Posterior vena cava (tissue), 2 donors: Measurements from ENCODE around the gene KLHL29. TPM values are rescaled to one million over a fixed set of nuclear protein-coding genes. Genes with fewer than 3 reads are reported as not detected.

Source experiments
- DNase-seq: peaks from one replicate; pipeline ENCODE4 v3.0.0-alpha.2; 2020; ENCODE audit warnings: low spot score
- intact Hi-C, 2 donors: fragments of 100-400 bp; cut with DNase I; formaldehyde crosslinking; loops; one replicate each; pipeline versions ENCODE4 v1.14.1 to v1.14.2; 2022 to 2023
- total RNA-seq, 2 donors: library from RNA; stranded (reverse); fragmentation: NEBNext Ultra II Directional; extraction: Animal tissue kit (Norgen Biotek cat#: 25700); gene quantifications; one replicate each; pipeline ENCODE4 v1.2.1, GENCODE V29; 2021
- donor health status: DM: yes; HTN: yes; CAD: no.
- donor health status: DM: yes; HTN: yes; CAD: no.

KLHL29 gene
- total RNA-seq, 2 donors from 2014 or later: 9.9 to 10.6 TPM

DNA sequence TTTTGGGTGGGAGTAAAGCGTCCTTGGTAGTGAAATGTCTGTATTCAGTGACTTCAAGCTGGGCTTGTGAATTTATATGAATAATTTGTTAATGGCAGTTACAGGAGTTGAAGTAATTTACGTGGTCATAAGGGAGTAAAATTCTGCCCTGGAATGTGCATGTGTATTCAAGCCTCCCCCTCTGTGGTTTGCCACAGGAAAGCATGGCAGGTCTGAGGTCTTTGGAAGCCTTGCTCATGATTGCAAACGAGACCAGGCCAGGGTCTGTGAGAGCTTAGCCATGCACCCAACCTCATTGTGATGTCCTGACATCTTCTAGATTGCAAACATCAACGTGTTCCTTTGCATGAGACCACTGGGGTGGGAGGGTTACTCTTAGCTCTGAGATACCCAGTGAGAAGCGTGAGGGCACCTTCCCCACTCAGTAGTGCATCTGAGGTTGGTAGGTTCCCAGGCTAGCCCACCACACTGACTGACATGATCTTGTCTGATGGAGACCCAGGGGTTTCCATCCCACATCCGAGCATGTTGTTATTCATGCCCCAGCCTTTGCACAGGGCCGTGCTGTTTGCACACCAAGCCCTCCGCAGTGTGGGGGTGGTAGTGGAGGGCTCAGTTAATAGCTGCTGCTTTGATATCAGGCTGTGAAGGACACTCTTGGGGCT, 216.5 kb downstream of the KLHL29 start:
- intact Hi-C loops: no loop called here

GRCh38 chr2:23602116-23602515, 217.1 kb downstream of the KLHL29 start:
- intact Hi-C loops: no loop called here
- DNase-seq: peak; percentile 88

More for the DNA sequence above, 216.5 kb downstream of the KLHL29 start:
- DNase-seq: peak; percentile 20

- intact Hi-C loops: no loop called here
- peak; percentile 57 for DNase-seq
Observed at GRCh38 chr2:23603156-23603555, 218.2 kb downstream of the KLHL29 start.

DNA sequence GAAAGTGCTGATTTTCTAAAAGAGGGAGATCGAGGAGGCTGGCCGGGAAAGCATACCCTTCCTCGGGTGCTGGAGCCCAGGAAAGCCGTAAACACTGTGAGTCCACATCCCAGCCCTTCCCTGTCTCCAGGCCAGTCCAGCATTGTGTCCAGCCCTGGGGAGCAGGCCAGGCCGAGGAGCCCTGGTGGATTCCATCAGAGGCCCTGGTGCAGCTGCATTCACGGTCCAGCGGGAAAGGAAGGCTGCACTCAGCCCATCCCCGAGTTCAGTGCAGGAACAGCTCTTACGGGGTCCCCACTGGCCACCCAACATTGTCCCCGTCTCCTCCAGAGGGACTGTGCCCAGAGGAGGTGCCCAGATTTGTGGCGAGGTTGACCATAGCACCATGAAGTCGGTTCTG, 218.6 kb downstream of the KLHL29 start:
- peak; percentile 77 for DNase-seq
- intact Hi-C loops: no loop called here

GRCh38 chr2:23604731-23605130, 219.8 kb downstream of the KLHL29 start:
- peak; percentile 64 for DNase-seq
- intact Hi-C loops: no loop called here

GRCh38 chr2:23605236-23605635, 220.3 kb downstream of the KLHL29 start:
- peak; percentile 77 for DNase-seq
- intact Hi-C loops: no loop called here

DNA sequence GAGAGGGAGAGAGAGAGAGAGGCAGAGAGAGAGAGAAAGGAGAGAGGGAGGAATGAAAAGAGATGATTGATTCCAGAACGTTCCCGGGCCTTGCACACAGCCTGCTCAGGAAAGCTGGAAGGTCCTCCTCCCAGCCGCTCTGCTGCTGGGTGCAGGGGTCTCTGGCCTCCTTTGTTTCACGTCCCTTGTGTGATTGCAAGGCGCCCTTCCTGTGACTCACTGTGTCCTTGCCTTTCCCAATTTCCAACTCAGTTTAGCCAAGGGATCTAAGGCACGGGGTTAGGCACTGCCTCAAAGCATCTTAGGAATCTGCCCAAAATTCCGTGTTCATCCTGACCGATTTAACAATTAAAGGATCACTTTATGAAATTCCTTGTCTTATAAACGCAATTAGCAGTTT, 221.2 kb downstream of the KLHL29 start:
- DNase-seq: no peak
- intact Hi-C loops: no loop called here

GRCh38 chr2:23606968-23607367, 222.0 kb downstream of the KLHL29 start:
- intact Hi-C loops: no loop called here
- peak; percentile 28 for DNase-seq

GRCh38 chr2:23607925-23608324, 222.9 kb downstream of the KLHL29 start:
- DNase-seq: no peak
- intact Hi-C loops: no loop called here

DNA sequence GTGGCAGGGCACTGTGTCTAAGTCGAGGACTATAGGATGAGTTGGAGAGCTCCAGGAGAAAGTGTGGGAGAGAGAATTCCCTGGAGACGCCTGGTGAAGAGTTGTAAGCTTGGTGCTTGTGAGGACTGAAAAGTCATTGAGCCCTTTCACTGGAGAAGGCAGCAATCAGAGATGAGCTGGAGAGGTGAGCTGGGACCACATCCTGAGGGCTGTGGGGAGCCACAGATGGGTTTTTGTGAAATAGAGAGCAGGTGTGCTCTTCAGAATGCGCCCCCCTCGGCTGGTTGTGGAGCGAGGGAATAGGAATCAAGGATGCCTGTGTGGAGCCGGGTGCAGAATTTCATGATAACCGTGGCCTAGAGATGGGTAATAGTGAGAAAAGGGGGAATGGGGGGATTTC, 224.3 kb downstream of the KLHL29 start:
- intact Hi-C loops: no loop called here
- no peak for DNase-seq

GRCh38 chr2:23611839-23612238, 226.9 kb downstream of the KLHL29 start:
- DNase-seq: no peak
- intact Hi-C loops: no loop called here

DNA sequence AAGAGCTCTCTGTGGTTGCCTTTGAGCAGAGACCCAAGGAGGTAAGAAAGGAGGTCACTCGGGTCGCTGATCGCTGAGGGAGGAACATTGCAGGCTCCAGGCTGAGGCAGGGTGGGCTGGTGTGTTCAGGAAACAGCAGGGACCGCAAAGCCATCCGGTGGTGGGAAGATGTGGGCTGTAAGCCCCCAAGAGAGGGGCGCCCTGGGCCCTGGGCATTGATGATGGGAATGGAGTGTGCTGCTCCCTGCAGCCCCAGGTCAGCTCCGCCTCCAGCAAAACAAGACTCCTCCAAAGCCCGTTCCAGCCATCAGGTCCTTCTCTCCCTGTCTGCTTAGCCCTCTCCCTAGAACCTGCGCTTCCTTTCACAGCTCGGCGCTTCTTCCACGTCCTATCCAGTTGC, 229.7 kb downstream of the KLHL29 start:
- DNase-seq: no peak
- intact Hi-C loops: no loop called here

DNA sequence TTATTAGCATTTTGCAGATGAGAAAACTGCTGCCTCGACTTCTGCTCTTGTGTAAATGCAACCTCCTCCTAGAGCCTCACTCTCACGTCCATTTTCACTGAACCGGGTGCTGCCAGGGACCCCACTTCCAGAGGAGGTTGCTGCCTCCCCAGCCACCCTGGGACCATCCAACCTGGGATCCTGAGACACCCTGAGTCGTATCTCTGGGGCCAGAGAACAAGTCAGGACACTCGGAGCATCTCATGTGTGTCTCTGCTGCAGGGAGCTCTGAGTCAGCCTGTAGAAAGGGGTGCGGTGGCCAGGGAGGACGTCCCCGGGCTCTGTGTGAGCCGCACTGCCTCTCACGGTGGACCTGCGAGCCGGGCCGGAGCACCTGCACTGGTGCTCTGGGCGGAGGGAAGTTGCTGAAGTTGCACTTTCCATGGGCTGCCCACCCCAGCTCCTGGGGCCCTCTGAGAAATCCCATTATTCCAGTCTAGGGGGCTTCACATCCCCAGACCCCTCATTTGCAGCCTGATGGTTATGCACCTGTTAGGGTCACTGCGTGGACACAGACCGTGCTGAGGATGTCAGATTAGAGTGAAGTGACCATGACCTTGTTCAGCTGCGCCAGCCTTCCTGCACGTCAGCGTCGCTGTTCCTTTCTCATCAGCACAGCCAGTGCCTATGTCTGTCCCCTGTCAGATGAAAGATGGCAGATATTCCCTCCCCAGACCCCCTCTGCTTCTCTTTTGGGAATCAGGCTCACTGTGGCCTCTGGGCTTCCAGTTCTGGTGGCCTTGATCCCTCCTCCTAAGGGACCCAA, 230.4 kb downstream of the KLHL29 start:
- intact Hi-C loops: no loop called here

GRCh38 chr2:23616630-23617029, 231.7 kb downstream of the KLHL29 start:
- DNase-seq: no peak

More for the DNA sequence above, 230.4 kb downstream of the KLHL29 start:
- DNase-seq: no peak

DNA sequence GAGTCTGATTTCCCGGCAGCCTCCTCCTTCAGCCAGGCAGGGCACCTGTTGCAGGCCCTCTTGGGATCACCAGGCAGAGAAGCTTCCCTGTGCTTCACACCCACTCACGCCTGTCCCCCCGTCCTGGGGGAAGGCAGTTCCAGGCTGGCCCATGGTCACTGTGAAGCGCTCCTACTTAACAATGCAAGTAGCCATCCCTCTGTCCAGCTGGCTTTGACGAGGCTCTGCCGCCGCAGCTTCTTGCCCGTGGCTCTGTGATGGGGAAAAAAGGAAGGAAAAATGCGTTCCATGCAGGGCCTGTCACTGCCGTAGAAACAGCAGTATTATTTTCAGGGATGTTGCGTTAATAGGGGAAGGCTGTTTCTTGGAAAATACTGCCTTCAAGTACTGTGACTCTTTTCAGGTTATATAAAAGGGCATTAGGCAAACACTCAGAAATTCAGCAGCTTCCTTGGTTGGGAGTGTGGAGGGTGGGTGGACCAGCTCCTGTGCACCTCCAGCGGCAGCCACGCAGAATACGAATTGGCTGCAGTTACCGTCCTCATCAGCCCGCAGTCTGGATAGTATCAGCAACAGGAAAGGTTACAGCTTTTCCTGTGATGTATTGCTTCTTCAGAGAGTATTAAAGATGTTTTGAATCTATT, 232.3 kb downstream of the KLHL29 start:
- intact Hi-C loops: no loop called here
- peak; percentile 92 for DNase-seq

More at GRCh38 chr2:23616630-23617029, 231.7 kb downstream of the KLHL29 start:
- intact Hi-C loops: no loop called here

DNA sequence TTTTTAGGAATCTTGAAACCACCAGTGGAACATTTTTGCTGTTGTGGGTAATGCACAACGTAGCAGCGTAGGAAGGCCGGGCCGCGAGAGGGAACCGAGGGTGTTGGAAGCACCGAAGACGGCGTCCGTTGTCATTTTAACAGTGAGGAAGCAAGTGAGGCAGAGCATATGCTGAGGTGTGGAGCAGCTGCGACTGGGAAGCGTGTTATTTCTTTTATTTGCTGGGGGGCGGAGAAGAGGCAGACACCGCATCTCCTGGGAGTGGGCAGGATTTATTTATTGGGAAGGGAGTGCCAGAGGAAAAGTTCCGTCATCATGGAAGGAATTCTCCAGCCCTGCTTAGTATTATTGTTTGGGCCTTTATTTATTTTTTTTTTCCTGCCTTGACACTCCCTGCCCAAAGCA, 232.8 kb downstream of the KLHL29 start:
- intact Hi-C loops: no loop called here
- DNase-seq: peak; percentile 88

- DNase-seq: no peak
- intact Hi-C loops: no loop called here
Observed at GRCh38 chr2:23618265-23618664, 233.3 kb downstream of the KLHL29 start.

- intact Hi-C loops: no loop called here
- peak; percentile 41 for DNase-seq
Observed at GRCh38 chr2:23618794-23619530, 234.0 kb downstream of the KLHL29 start.

DNA sequence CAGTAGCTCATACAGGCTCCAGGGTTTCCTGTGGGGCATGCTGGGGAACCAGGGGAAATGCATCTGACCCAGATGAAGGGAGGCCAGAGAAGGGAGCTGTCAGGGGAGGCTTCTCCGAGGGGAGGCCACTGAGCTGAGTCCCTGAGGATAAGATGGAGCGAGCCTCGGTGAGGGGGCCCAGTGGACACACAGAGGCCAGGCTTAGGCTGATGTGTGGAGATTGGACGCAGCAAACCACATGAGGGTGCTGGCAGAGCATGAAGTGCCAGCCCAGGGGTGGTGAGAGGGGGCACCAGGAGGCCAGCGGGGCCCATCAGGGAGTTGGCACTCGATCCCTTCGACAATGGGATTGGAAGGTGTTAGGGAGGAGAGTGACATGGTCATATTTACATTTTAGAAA, 235.0 kb downstream of the KLHL29 start:
- DNase-seq: no peak
- intact Hi-C loops: no loop called here
